Panc1 (cell line): ENCODE results near the gene CLEC12A.

ENCODE experiments used
- POLR2AphosphoS5 ChIP-seq: IDR thresholded peaks from 2 replicates; pipeline ENCODE4 v1.6.1; 2012; ENCODE audit warnings: mild to moderate bottlenecking, low read depth, low read length, moderate library complexity
- SIN3A ChIP-seq: IDR thresholded peaks from 2 replicates; pipeline ENCODE4 v1.6.1; 2012; ENCODE audit warnings: low read depth, mild to moderate bottlenecking, low read length, moderate library complexity, borderline replicate concordance; ENCODE audit not compliant: insufficient read depth
- TCF7L2 ChIP-seq: IDR thresholded peaks from 2 replicates; pipeline ENCODE4 v1.6.1; 2011; ENCODE audit warnings: mild to moderate bottlenecking, low read depth, low read length, inconsistent platforms
- TF ChIP-seq, protein P1 (sequence below): fragments of 450-650 bp; IDR thresholded peaks from 2 replicates; pipeline ENCODE4 v1.5.1; 2017; ENCODE audit warnings: mild to moderate bottlenecking
- TF ChIP-seq, protein P2 (sequence below), 2 experiments: IDR thresholded peaks; 2 replicates each; pipeline ENCODE4 v1.6.1; 2011 to 2012; ENCODE audit warnings: low read depth in 2 of 2, control low read depth in 1 of 2, low read length in 1 of 2, mild to moderate bottlenecking in 1 of 2, moderate library complexity in 1 of 2; ENCODE audit not compliant: insufficient read depth in 1 of 2

DNA sequence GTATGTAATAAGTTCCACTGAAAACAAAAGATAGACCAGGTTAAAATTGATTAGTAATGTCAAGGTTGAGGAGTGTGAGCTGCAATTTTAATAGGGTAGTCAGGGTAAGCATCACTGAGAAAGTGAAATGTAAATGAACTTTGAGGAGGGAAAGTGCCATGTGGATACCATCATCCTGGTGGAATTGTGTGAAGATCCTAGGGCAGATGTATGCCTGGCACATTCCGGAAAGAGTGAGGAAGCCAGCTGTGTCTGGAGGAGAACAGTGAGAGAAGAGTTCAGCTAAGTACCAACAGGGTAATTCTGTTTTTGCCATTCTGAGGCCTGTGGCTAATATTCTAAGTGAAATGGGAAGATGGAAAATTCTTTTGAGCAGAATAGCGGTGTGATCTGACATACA is 36.2 kb upstream of the CLEC12A start:
- TF ChIP-seq, protein P1, sequence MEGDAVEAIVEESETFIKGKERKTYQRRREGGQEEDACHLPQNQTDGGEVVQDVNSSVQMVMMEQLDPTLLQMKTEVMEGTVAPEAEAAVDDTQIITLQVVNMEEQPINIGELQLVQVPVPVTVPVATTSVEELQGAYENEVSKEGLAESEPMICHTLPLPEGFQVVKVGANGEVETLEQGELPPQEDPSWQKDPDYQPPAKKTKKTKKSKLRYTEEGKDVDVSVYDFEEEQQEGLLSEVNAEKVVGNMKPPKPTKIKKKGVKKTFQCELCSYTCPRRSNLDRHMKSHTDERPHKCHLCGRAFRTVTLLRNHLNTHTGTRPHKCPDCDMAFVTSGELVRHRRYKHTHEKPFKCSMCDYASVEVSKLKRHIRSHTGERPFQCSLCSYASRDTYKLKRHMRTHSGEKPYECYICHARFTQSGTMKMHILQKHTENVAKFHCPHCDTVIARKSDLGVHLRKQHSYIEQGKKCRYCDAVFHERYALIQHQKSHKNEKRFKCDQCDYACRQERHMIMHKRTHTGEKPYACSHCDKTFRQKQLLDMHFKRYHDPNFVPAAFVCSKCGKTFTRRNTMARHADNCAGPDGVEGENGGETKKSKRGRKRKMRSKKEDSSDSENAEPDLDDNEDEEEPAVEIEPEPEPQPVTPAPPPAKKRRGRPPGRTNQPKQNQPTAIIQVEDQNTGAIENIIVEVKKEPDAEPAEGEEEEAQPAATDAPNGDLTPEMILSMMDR, result no peak
- TF ChIP-seq POLR2AphosphoS5, result no peak
- TF ChIP-seq, protein P2, sequence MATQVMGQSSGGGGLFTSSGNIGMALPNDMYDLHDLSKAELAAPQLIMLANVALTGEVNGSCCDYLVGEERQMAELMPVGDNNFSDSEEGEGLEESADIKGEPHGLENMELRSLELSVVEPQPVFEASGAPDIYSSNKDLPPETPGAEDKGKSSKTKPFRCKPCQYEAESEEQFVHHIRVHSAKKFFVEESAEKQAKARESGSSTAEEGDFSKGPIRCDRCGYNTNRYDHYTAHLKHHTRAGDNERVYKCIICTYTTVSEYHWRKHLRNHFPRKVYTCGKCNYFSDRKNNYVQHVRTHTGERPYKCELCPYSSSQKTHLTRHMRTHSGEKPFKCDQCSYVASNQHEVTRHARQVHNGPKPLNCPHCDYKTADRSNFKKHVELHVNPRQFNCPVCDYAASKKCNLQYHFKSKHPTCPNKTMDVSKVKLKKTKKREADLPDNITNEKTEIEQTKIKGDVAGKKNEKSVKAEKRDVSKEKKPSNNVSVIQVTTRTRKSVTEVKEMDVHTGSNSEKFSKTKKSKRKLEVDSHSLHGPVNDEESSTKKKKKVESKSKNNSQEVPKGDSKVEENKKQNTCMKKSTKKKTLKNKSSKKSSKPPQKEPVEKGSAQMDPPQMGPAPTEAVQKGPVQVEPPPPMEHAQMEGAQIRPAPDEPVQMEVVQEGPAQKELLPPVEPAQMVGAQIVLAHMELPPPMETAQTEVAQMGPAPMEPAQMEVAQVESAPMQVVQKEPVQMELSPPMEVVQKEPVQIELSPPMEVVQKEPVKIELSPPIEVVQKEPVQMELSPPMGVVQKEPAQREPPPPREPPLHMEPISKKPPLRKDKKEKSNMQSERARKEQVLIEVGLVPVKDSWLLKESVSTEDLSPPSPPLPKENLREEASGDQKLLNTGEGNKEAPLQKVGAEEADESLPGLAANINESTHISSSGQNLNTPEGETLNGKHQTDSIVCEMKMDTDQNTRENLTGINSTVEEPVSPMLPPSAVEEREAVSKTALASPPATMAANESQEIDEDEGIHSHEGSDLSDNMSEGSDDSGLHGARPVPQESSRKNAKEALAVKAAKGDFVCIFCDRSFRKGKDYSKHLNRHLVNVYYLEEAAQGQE (IDR thresholded peaks at IDR 0.05; ENCODE audit: insufficient read depth in 1 of 2, low read depth in 2 of 2, low read length in 1 of 2), result no peak
- TF ChIP-seq SIN3A, result no peak
- no peak for TF ChIP-seq TCF7L2
